PC-3 (cell line): ENCODE measurements around the gene HOXD12.

ENCODE experiments used
- CTCF ChIP-seq: fragments of 300-600 bp; sonication (generic); conservative IDR thresholded peaks from 2 replicates; pipeline ENCODE4 v1.5.1; 2017; ENCODE audit warnings: antibody characterized with exemption, low read depth, mild to moderate bottlenecking, low read length
- EZH2phosphoT487 ChIP-seq: fragments of 300-600 bp; sonication (generic); IDR thresholded peaks from 2 replicates; pipeline ENCODE4 v1.6.1; 2018; ENCODE audit warnings: mild to moderate bottlenecking, antibody characterized with exemption, low read length, borderline replicate concordance

- TF ChIP-seq CTCF (no peak), EZH2phosphoT487 (no peak)
Measured at GRCh38 chr2:176146645-176147044, 47.0 kb downstream of the HOXD12 start.
